Naive B cell (primary cell): ENCODE results near the gene JCHAIN. TPM values are rescaled to one million over a fixed set of nuclear protein-coding genes. Genes with fewer than 3 reads are reported as not detected.

Experiments
- ATAC-seq, 2 donors: fragments of 150-1000 bp; cut with Tn5 transposase; 2 replicates each; pipeline ENCODE4 v1.10.0; 2021; ENCODE audit warnings: low read depth in 2 of 2, mild to moderate bottlenecking in 2 of 2, moderate library complexity in 2 of 2
- DNase-seq: peaks from one replicate; pipeline ENCODE4 v3.0.0; 2022
- H3K27ac Mint-ChIP-seq, 6 donors: one replicate each; pipeline ENCODE4 v1.8.0; 2020 to 2022; ENCODE audit warnings: mild to moderate bottlenecking in 6 of 6, mixed read lengths in 6 of 6, moderate library complexity in 5 of 6, inconsistent platforms in 2 of 6
- H3K27me3 Mint-ChIP-seq, 3 donors: one replicate each; pipeline ENCODE4 v1.8.0; 2021 to 2022; ENCODE audit warnings: mixed read lengths in 3 of 3, mild to moderate bottlenecking in 1 of 3
- H3K36me3 Mint-ChIP-seq, 2 donors: one replicate each; pipeline ENCODE4 v1.8.0; 2020 to 2022; ENCODE audit warnings: mixed read lengths in 2 of 2, inconsistent platforms in 1 of 2, mild to moderate bottlenecking in 1 of 2
- H3K4me1 Mint-ChIP-seq, 3 donors: one replicate each; pipeline ENCODE4 v1.8.0; 2020 to 2022; ENCODE audit warnings: mixed read lengths in 3 of 3, inconsistent platforms in 1 of 3, mild to moderate bottlenecking in 1 of 3, moderate library complexity in 1 of 3
- H3K4me3 Mint-ChIP-seq, 8 donors: one replicate each; pipeline ENCODE4 v1.8.0; 2020 to 2022; ENCODE audit warnings: mild to moderate bottlenecking in 8 of 8, mixed read lengths in 8 of 8, moderate library complexity in 8 of 8, inconsistent platforms in 2 of 8
- H3K9me3 Mint-ChIP-seq, 7 donors: one replicate each; pipeline ENCODE4 v1.8.0; 2020 to 2022; ENCODE audit warnings: mixed read lengths in 7 of 7, mild to moderate bottlenecking in 5 of 7, inconsistent platforms in 2 of 7, moderate library complexity in 1 of 7
- polyA plus RNA-seq, 6 donors: library from polyadenylated mRNA; unstranded; fragments of 300-500 nt; fragmentation: Illumina TruSeq; gene quantifications; one replicate each; pipeline ENCODE4 v1.2.3, GENCODE V29; 2021; ENCODE audit warnings: low read depth in 6 of 6

Gene JCHAIN
- polyA plus RNA-seq, 6 donors from 2014 or later: 198 to 689 (median 314) TPM

GRCh38 chr4:70619778-70620177 is 46.5 kb downstream of the JCHAIN start:
- H3K4me1 Mint-ChIP-seq: peaks cover 0 to 15% (median 13%) of the 10 kb centered on the region in 3 donors
- no peak overlapping the region for H3K4me3 Mint-ChIP-seq
- ATAC-seq (no peak), DNase-seq (no peak)
- H3K9me3 Mint-ChIP-seq: peaks cover 0 to 5% (median 0%) of the 10 kb centered on the region in 7 donors
- no peaks in the 10 kb centered on the region for H3K36me3 Mint-ChIP-seq
- no peak overlapping the region for H3K27ac Mint-ChIP-seq
- H3K27me3 Mint-ChIP-seq: no peaks in the 10 kb centered on the region

GRCh38 chr4:70619288-70619687 is 47.0 kb downstream of the JCHAIN start:
- Mint-ChIP-seq H3K4me3 (no peak overlapping the region), H3K27ac (no peak overlapping the region), H3K36me3 (no peaks in the 10 kb centered on the region), H3K9me3 (peaks cover 0 to 5% (median 0%) of the 10 kb centered on the region in 7 donors), H3K4me1 (peaks cover 1 to 17% (median 15%) of the 10 kb centered on the region in 3 donors), H3K27me3 (no peaks in the 10 kb centered on the region)
- DNase-seq (no peak), ATAC-seq (no peak)

GRCh38 chr4:70614184-70614555 is 52.1 kb downstream of the JCHAIN start:
- H3K4me3 Mint-ChIP-seq: peak overlapping the region in 5 of 8 donors; percentile 4 to 67 (median 36)
- peaks cover 13 to 29% (median 28%) of the 10 kb centered on the region in 3 donors for H3K4me1 Mint-ChIP-seq
- H3K27me3 Mint-ChIP-seq: no peaks in the 10 kb centered on the region
- H3K36me3 Mint-ChIP-seq: no peaks in the 10 kb centered on the region
- ATAC-seq: no peak
- H3K9me3 Mint-ChIP-seq: peaks cover 0 to 5% (median 0%) of the 10 kb centered on the region in 7 donors
- DNase-seq: no peak
- H3K27ac Mint-ChIP-seq: peak overlapping the region in 4 of 6 donors; percentile 19 to 78 (median 69)

- H3K27ac Mint-ChIP-seq: peak overlapping the region in 5 of 6 donors; percentile 9 to 78 (median 58)
- no peaks in the 10 kb centered on the region for H3K27me3 Mint-ChIP-seq
- no peaks in the 10 kb centered on the region for H3K36me3 Mint-ChIP-seq
- H3K9me3 Mint-ChIP-seq: peaks cover 0 to 4% (median 0%) of the 10 kb centered on the region in 7 donors
- DNase-seq (no peak), ATAC-seq (peak; percentile 41 to 66)
- peaks cover 13 to 29% (median 28%) of the 10 kb centered on the region in 3 donors for H3K4me1 Mint-ChIP-seq
- peak overlapping the region in 7 of 8 donors; percentile 16 to 78 (median 36) for H3K4me3 Mint-ChIP-seq
These were observed 52.8 kb downstream of the JCHAIN start for GRCh38 chr4:70613306-70614183.

GRCh38 chr4:70608324-70608723 is 58.0 kb downstream of the JCHAIN start:
- no peak for DNase-seq
- peak overlapping the region in 1 of 6 donors; percentile 14 for H3K27ac Mint-ChIP-seq
- no peaks in the 10 kb centered on the region for H3K36me3 Mint-ChIP-seq
- no peak overlapping the region for H3K4me3 Mint-ChIP-seq
- H3K27me3 Mint-ChIP-seq: no peaks in the 10 kb centered on the region
- H3K9me3 Mint-ChIP-seq: no peaks in the 10 kb centered on the region
- no peak for ATAC-seq
- peaks cover 2 to 6% (median 3%) of the 10 kb centered on the region in 3 donors for H3K4me1 Mint-ChIP-seq

GRCh38 chr4:70607334-70607853 is 58.9 kb downstream of the JCHAIN start:
- Mint-ChIP-seq H3K9me3 (no peaks in the 10 kb centered on the region), H3K4me3 (no peak overlapping the region), H3K36me3 (no peaks in the 10 kb centered on the region), H3K27me3 (no peaks in the 10 kb centered on the region), H3K27ac (peak overlapping the region in 2 of 6 donors; percentile 14 to 26), H3K4me1 (no peaks in the 10 kb centered on the region)
- DNase-seq: no peak
- no peak for ATAC-seq

- DNase-seq (no peak), ATAC-seq (no peak)
- H3K27ac Mint-ChIP-seq: no peak overlapping the region
- no peaks in the 10 kb centered on the region for H3K27me3 Mint-ChIP-seq
- H3K36me3 Mint-ChIP-seq: no peaks in the 10 kb centered on the region
- peaks cover 0 to 3% (median under 1%) of the 10 kb centered on the region in 3 donors for H3K4me1 Mint-ChIP-seq
- H3K9me3 Mint-ChIP-seq: no peaks in the 10 kb centered on the region
- no peak overlapping the region for H3K4me3 Mint-ChIP-seq
These were observed 59.8 kb downstream of the JCHAIN start for GRCh38 chr4:70606459-70606858.

Other genes starting within 250 kb of the JCHAIN start
- gene MUC7, start 194.3 kb downstream of the JCHAIN start, polyA plus RNA-seq: not detected
- not detected for gene AMTN, start 147.9 kb downstream of the JCHAIN start, polyA plus RNA-seq
- gene AMBN, start 74.3 kb downstream of the JCHAIN start, polyA plus RNA-seq: not detected
- under 1 TPM in 2 of 6 donors, not detected in 4; 0.13 to 0.15 TPM for gene ENAM, start 37.8 kb downstream of the JCHAIN start, polyA plus RNA-seq
- 10 to 100 TPM in 4 of 6 donors, 1 to 10 TPM in 2; 2.3 to 18.2 (median 13.6) TPM for gene UTP3, start 22.0 kb upstream of the JCHAIN start, polyA plus RNA-seq
- 10 to 100 TPM; 13.8 to 20.8 (median 14.4) TPM for gene RUFY3, start 55.5 kb upstream of the JCHAIN start, polyA plus RNA-seq
- 10 to 100 TPM; 58.6 to 93.9 (median 74.7) TPM for gene GRSF1, start 173.4 kb upstream of the JCHAIN start, polyA plus RNA-seq
- 1 to 10 TPM in 4 of 6 donors, under 1 TPM in 2; 0.91 to 2.1 (median 1.2) TPM for gene MOB1B, start 235.9 kb upstream of the JCHAIN start, polyA plus RNA-seq